Naive B cell (primary cell): Measurements from ENCODE around the gene F11R. TPM values are rescaled to one million over a fixed set of nuclear protein-coding genes. Genes with fewer than 3 reads are reported as not detected.
"Not testable (repeated sequence)": the region's sequence is repeated elsewhere in the genome, so short reads cannot be mapped to it uniquely, and the experiment has no call there.

Source experiments
- ATAC-seq, 2 donors: fragments of 150-1000 bp; cut with Tn5 transposase; 2 replicates each; pipeline ENCODE4 v1.10.0; 2021; ENCODE audit warnings: low read depth in 2 of 2, mild to moderate bottlenecking in 2 of 2, moderate library complexity in 2 of 2
- DNase-seq: peaks from one replicate; pipeline ENCODE4 v3.0.0; 2022
- H3K27ac Mint-ChIP-seq, 6 donors: one replicate each; pipeline ENCODE4 v1.8.0; 2020 to 2022; ENCODE audit warnings: mild to moderate bottlenecking in 6 of 6, mixed read lengths in 6 of 6, moderate library complexity in 5 of 6, inconsistent platforms in 2 of 6
- H3K27me3 Mint-ChIP-seq, 3 donors: one replicate each; pipeline ENCODE4 v1.8.0; 2021 to 2022; ENCODE audit warnings: mixed read lengths in 3 of 3, mild to moderate bottlenecking in 1 of 3
- H3K36me3 Mint-ChIP-seq, 2 donors: one replicate each; pipeline ENCODE4 v1.8.0; 2020 to 2022; ENCODE audit warnings: mixed read lengths in 2 of 2, inconsistent platforms in 1 of 2, mild to moderate bottlenecking in 1 of 2
- H3K4me1 Mint-ChIP-seq, 3 donors: one replicate each; pipeline ENCODE4 v1.8.0; 2020 to 2022; ENCODE audit warnings: mixed read lengths in 3 of 3, inconsistent platforms in 1 of 3, mild to moderate bottlenecking in 1 of 3, moderate library complexity in 1 of 3
- H3K4me3 Mint-ChIP-seq, 8 donors: one replicate each; pipeline ENCODE4 v1.8.0; 2020 to 2022; ENCODE audit warnings: mild to moderate bottlenecking in 8 of 8, mixed read lengths in 8 of 8, moderate library complexity in 8 of 8, inconsistent platforms in 2 of 8
- H3K9me3 Mint-ChIP-seq, 7 donors: one replicate each; pipeline ENCODE4 v1.8.0; 2020 to 2022; ENCODE audit warnings: mixed read lengths in 7 of 7, mild to moderate bottlenecking in 5 of 7, inconsistent platforms in 2 of 7, moderate library complexity in 1 of 7
- polyA plus RNA-seq, 6 donors: library from polyadenylated mRNA; unstranded; fragments of 300-500 nt; fragmentation: Illumina TruSeq; gene quantifications; one replicate each; pipeline ENCODE4 v1.2.3, GENCODE V29; 2021; ENCODE audit warnings: low read depth in 6 of 6

Gene F11R
- polyA plus RNA-seq, 6 donors from 2014 or later: 5.2 to 9.2 (median 6.7) TPM

- Mint-ChIP-seq H3K4me3 (peak overlapping the region in 1 of 8 donors; percentile 29), H3K9me3 (no peaks in the 10 kb centered on the region), H3K36me3 (no peaks in the 10 kb centered on the region), H3K4me1 (peaks cover 0 to 3% (median 0%) of the 10 kb centered on the region in 3 donors), H3K27me3 (peaks cover 0 to 19% (median 6%) of the 10 kb centered on the region in 3 donors), H3K27ac (no peak overlapping the region)
- ATAC-seq: no peak
- no peak for DNase-seq
These were observed 48.0 kb downstream of the F11R start for GRCh38 chr1:160972939-160973338.

- DNase-seq (no peak), ATAC-seq (no peak)
- peaks cover 0 to 19% (median 11%) of the 10 kb centered on the region in 3 donors for H3K27me3 Mint-ChIP-seq
- peak overlapping the region in 1 of 8 donors; percentile 12 for H3K4me3 Mint-ChIP-seq
- no peaks in the 10 kb centered on the region for H3K9me3 Mint-ChIP-seq
- no peaks in the 10 kb centered on the region for H3K36me3 Mint-ChIP-seq
- H3K27ac Mint-ChIP-seq: no peak overlapping the region
- H3K4me1 Mint-ChIP-seq: peaks cover 0 to 3% (median 0%) of the 10 kb centered on the region in 3 donors
These were observed 49.3 kb downstream of the F11R start for GRCh38 chr1:160971618-160972056.

GRCh38 chr1:160963521-160963920 lies 57.4 kb downstream of the F11R start:
- no peak overlapping the region for H3K4me3 Mint-ChIP-seq
- DNase-seq: no peak
- peaks cover 0 to 9% (median 0%) of the 10 kb centered on the region in 3 donors for H3K27me3 Mint-ChIP-seq
- no peak for ATAC-seq
- H3K9me3 Mint-ChIP-seq: no peaks in the 10 kb centered on the region
- H3K36me3 Mint-ChIP-seq: no peaks in the 10 kb centered on the region
- H3K4me1 Mint-ChIP-seq: no peaks in the 10 kb centered on the region
- no peak overlapping the region for H3K27ac Mint-ChIP-seq

GRCh38 chr1:160961419-160961818 lies 59.5 kb downstream of the F11R start:
- Mint-ChIP-seq H3K4me3 (no peak overlapping the region), H3K36me3 (no peaks in the 10 kb centered on the region), H3K4me1 (no peaks in the 10 kb centered on the region), H3K27ac (peak overlapping the region in 1 of 6 donors; percentile 59), H3K9me3 (no peaks in the 10 kb centered on the region), H3K27me3 (peaks cover 0 to 5% (median 0%) of the 10 kb centered on the region in 3 donors)
- DNase-seq (no peak), ATAC-seq (no peak)

GRCh38 chr1:160956966-160957365 lies 64.0 kb downstream of the F11R start:
- Mint-ChIP-seq H3K4me3 (no peak overlapping the region), H3K9me3 (no peaks in the 10 kb centered on the region), H3K4me1 (peaks cover 4 to 6% (median 4%) of the 10 kb centered on the region in 3 donors), H3K36me3 (no peaks in the 10 kb centered on the region), H3K27me3 (peaks cover 0 to 5% (median 0%) of the 10 kb centered on the region in 3 donors), H3K27ac (no peak overlapping the region)
- ATAC-seq (no peak), DNase-seq (no peak)

GRCh38 chr1:160954158-160955104 lies 66.5 kb downstream of the F11R start, which contains the start of gene ITLN2:
TSS of gene ITLN2 (minus strand) at chr1:160954809. CDS start at chr1:160954741, 68 bp downstream.
- DNase-seq (peak; percentile 37), ATAC-seq (peak; percentile 66 to 67)
- H3K4me3 Mint-ChIP-seq: peak within 1 kb of the TSS in 1 of 8 donors; percentile 21
- H3K27ac Mint-ChIP-seq: peak within 1 kb of the TSS in 4 of 6 donors; percentile 6 to 85 (median 56)
- no peaks in the 10 kb centered on the region for H3K27me3 Mint-ChIP-seq
- no peaks in the 10 kb centered on the region for H3K9me3 Mint-ChIP-seq
- H3K36me3 Mint-ChIP-seq: no peaks in the 10 kb centered on the region
- H3K4me1 Mint-ChIP-seq: peaks cover 8 to 15% (median 9%) of the 10 kb centered on the region in 3 donors

GRCh38 chr1:160953030-160953429 lies 67.9 kb downstream of the F11R start:
- H3K27ac Mint-ChIP-seq: peak overlapping the region in 1 of 6 donors; percentile 16
- no peaks in the 10 kb centered on the region for H3K36me3 Mint-ChIP-seq
- H3K27me3 Mint-ChIP-seq: no peaks in the 10 kb centered on the region
- ATAC-seq (no peak), DNase-seq (no peak)
- H3K9me3 Mint-ChIP-seq: no peaks in the 10 kb centered on the region
- H3K4me1 Mint-ChIP-seq: peaks cover 8 to 15% (median 9%) of the 10 kb centered on the region in 3 donors
- H3K4me3 Mint-ChIP-seq: no peak overlapping the region

GRCh38 chr1:160952129-160952510 lies 68.8 kb downstream of the F11R start:
- peaks cover 8 to 15% (median 9%) of the 10 kb centered on the region in 3 donors for H3K4me1 Mint-ChIP-seq

GRCh38 chr1:160951443-160952128 lies 69.4 kb downstream of the F11R start:
- Mint-ChIP-seq H3K9me3 (no peaks in the 10 kb centered on the region), H3K4me1 (peaks cover 8 to 15% (median 9%) of the 10 kb centered on the region in 3 donors), H3K36me3 (no peaks in the 10 kb centered on the region), H3K4me3 (no peak overlapping the region), H3K27me3 (no peaks in the 10 kb centered on the region), H3K27ac (peak overlapping the region in 3 of 6 donors; percentile 15 to 49 (median 47))
- ATAC-seq: peak; percentile 85 to 92
- peak; percentile 61 for DNase-seq

More at GRCh38 chr1:160952129-160952510, 68.8 kb downstream of the F11R start:
- Mint-ChIP-seq H3K27ac (peak overlapping the region in 2 of 6 donors; percentile 28 to 51), H3K4me3 (no peak overlapping the region), H3K36me3 (no peaks in the 10 kb centered on the region), H3K27me3 (no peaks in the 10 kb centered on the region), H3K9me3 (no peaks in the 10 kb centered on the region)
- DNase-seq: no peak
- no peak for ATAC-seq

GRCh38 chr1:160950657-160951056 lies 70.3 kb downstream of the F11R start:
- Mint-ChIP-seq H3K4me1 (peaks cover 8 to 15% (median 9%) of the 10 kb centered on the region in 3 donors), H3K36me3 (no peaks in the 10 kb centered on the region), H3K9me3 (no peaks in the 10 kb centered on the region), H3K27ac (peak overlapping the region in 2 of 6 donors; percentile 47 to 49), H3K27me3 (no peaks in the 10 kb centered on the region), H3K4me3 (no peak overlapping the region)
- ATAC-seq: no peak
- no peak for DNase-seq

- no peak overlapping the region for H3K27ac Mint-ChIP-seq
- peaks cover 8 to 15% (median 9%) of the 10 kb centered on the region in 3 donors for H3K4me1 Mint-ChIP-seq
- no peak overlapping the region for H3K4me3 Mint-ChIP-seq
- H3K36me3 Mint-ChIP-seq: no peaks in the 10 kb centered on the region
- ATAC-seq (no peak), DNase-seq (no peak)
- no peaks in the 10 kb centered on the region for H3K9me3 Mint-ChIP-seq
- H3K27me3 Mint-ChIP-seq: no peaks in the 10 kb centered on the region
These were observed 71.1 kb downstream of the F11R start for GRCh38 chr1:160949881-160950280.

GRCh38 chr1:160949216-160949880 lies 71.6 kb downstream of the F11R start:
- H3K27ac Mint-ChIP-seq, H3K27me3 Mint-ChIP-seq, H3K36me3 Mint-ChIP-seq, H3K4me3 Mint-ChIP-seq, H3K9me3 Mint-ChIP-seq, DNase-seq, ATAC-seq: not testable (repeated sequence)
- peaks cover 8 to 14% (median 9%) of the 10 kb centered on the region in 3 donors for H3K4me1 Mint-ChIP-seq

GRCh38 chr1:160947174-160947759 lies 73.7 kb downstream of the F11R start:
- not testable (repeated sequence) for DNase-seq, ATAC-seq, H3K36me3 Mint-ChIP-seq, H3K9me3 Mint-ChIP-seq, H3K27ac Mint-ChIP-seq, H3K4me1 Mint-ChIP-seq, H3K4me3 Mint-ChIP-seq, H3K27me3 Mint-ChIP-seq
